Measurements from ENCODE around the gene REXO1.

GRCh38 chr19:1790054-1790792, 58.1 kb downstream of the REXO1 start:
- TF ChIP-seq SRF (IDR thresholded peaks at IDR 0.05; ENCODE audit: low read depth, low read length) (no peak), PHF8 (conservative IDR thresholded peaks at IDR 0.05; ENCODE audit: low read depth, low read length) (no peak), JUND (IDR thresholded peaks at IDR 0.05; ENCODE audit: low read length) (no peak), EP300 (IDR thresholded peaks at IDR 0.05; ENCODE audit: borderline replicate concordance in 1 of 2, low read depth in 2 of 2, low read length in 2 of 2) (no peak), TAF1 (IDR thresholded peaks at IDR 0.05; ENCODE audit: low read depth, low read length) (no peak), POLR2A (IDR thresholded peaks at IDR 0.05; ENCODE audit: control extremely low read depth in 1 of 2, low read depth in 2 of 2, low read length in 2 of 2) (no peak), SUZ12 (IDR thresholded peaks at IDR 0.05; ENCODE audit: low read length) (no peak)
- TF ChIP-seq, protein P1, sequence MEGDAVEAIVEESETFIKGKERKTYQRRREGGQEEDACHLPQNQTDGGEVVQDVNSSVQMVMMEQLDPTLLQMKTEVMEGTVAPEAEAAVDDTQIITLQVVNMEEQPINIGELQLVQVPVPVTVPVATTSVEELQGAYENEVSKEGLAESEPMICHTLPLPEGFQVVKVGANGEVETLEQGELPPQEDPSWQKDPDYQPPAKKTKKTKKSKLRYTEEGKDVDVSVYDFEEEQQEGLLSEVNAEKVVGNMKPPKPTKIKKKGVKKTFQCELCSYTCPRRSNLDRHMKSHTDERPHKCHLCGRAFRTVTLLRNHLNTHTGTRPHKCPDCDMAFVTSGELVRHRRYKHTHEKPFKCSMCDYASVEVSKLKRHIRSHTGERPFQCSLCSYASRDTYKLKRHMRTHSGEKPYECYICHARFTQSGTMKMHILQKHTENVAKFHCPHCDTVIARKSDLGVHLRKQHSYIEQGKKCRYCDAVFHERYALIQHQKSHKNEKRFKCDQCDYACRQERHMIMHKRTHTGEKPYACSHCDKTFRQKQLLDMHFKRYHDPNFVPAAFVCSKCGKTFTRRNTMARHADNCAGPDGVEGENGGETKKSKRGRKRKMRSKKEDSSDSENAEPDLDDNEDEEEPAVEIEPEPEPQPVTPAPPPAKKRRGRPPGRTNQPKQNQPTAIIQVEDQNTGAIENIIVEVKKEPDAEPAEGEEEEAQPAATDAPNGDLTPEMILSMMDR (IDR thresholded peaks at IDR 0.05; ENCODE audit: control extremely low read depth in 1 of 3, insufficient read depth in 1 of 3, low read depth in 1 of 3, low read length in 3 of 3), result no peak

Measured in H1 (cell line).